ENCODE results near the gene KSR1.

DNA sequence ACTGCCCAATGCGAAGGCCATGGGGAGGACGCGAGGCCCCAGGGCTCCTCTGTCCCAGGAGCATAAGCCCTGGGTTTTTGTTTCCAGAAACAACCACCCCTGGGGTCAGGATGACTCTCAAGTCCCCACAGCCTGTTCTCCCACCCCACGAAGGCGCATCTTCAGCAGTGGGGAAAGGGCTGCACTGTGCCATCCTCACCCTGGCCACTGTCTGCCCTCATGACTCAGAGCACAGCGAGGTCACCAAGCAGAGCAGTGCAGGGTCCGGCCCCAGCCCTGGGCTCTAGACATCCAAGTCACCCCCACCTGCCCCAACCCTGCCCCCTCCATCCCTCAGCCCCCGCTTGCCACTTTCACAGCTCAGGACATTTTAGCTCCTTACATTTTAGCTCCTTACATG lies 22.7 kb upstream of the KSR1 start:
- TF ChIP-seq POLR2A (IDR thresholded peaks at IDR 0.05) = no peak
- no peak for TF ChIP-seq CTCF (IDR thresholded peaks at IDR 0.05)
